Measurements from ENCODE around the gene MXD3.

- TF ChIP-seq POLR2AphosphoS5 (IDR thresholded peaks at IDR 0.05; ENCODE audit: low read depth, low read length): no peak
- TF ChIP-seq TAF1 (IDR thresholded peaks at IDR 0.05; ENCODE audit: borderline replicate concordance, insufficient read depth, low read length): no peak
- no peak for TF ChIP-seq SIN3A (IDR thresholded peaks at IDR 0.05; ENCODE audit: borderline replicate concordance, insufficient read depth, low read length)
These were observed 32.1 kb upstream of the MXD3 start for GRCh38 chr5:177343777-177344176.

Measured in PFSK-1 (cell line).